ENCODE data around the gene LDB2. TPM values are rescaled to one million over a fixed set of nuclear protein-coding genes. Genes with fewer than 3 reads are reported as not detected.
A peak's percentile ranks its signal among the peaks of the same experiment; 100 is the strongest.
"Not testable (repeated sequence)": the region's sequence is repeated elsewhere in the genome, so short reads cannot be mapped to it uniquely, and the experiment has no call there.

Gene LDB2
- total RNA-seq: 60.4 TPM

- peak; percentile 84 for DNase-seq
Measured at GRCh38 chr4:16897991-16898827, at the start of gene LDB2. Gene LDB2 (minus strand): TSS chr4:16898645.

- no peak for DNase-seq
Measured at GRCh38 chr4:16942491-16942890, 44.0 kb upstream of the LDB2 start.

- DNase-seq: no peak
Measured at GRCh38 chr4:16939178-16939577, 40.7 kb upstream of the LDB2 start.

- no peak for DNase-seq
Measured at GRCh38 chr4:16938512-16939040, 40.1 kb upstream of the LDB2 start.

GRCh38 chr4:16931339-16932305, 33.2 kb upstream of the LDB2 start:
- DNase-seq: peak; percentile 56

- DNase-seq: no peak
Measured at GRCh38 chr4:16926214-16926613, 27.8 kb upstream of the LDB2 start.

GRCh38 chr4:16918716-16919115, 20.3 kb upstream of the LDB2 start:
- not testable (repeated sequence) for DNase-seq

GRCh38 chr4:16916719-16917337, 18.4 kb upstream of the LDB2 start:
- DNase-seq: no peak

- no peak for DNase-seq
Measured at GRCh38 chr4:16916031-16916430, 17.6 kb upstream of the LDB2 start.

GRCh38 chr4:16914208-16914607, 15.8 kb upstream of the LDB2 start:
- DNase-seq: no peak

GRCh38 chr4:16912896-16913295, 14.5 kb upstream of the LDB2 start:
- no peak for DNase-seq

- DNase-seq: no peak
Measured at GRCh38 chr4:16909281-16909680, 10.8 kb upstream of the LDB2 start.

- no peak for DNase-seq
Measured at GRCh38 chr4:16908377-16909021, 10.1 kb upstream of the LDB2 start.

GRCh38 chr4:16900325-16900724, 1.9 kb upstream of the LDB2 start:
- DNase-seq: no peak

GRCh38 chr4:16896881-16897750, 1.3 kb downstream of the LDB2 start:
- DNase-seq: peak; percentile 89

GRCh38 chr4:16894406-16894805, 4.0 kb downstream of the LDB2 start:
- no peak for DNase-seq

- no peak for DNase-seq
Measured at GRCh38 chr4:16893141-16893651, 5.2 kb downstream of the LDB2 start.

GRCh38 chr4:16890651-16891050, 7.8 kb downstream of the LDB2 start:
- DNase-seq: no peak

- DNase-seq: no peak
Measured at GRCh38 chr4:16889945-16890344, 8.5 kb downstream of the LDB2 start.

- no peak for DNase-seq
Measured at GRCh38 chr4:16887887-16888286, 10.6 kb downstream of the LDB2 start.

All from skin of body (tissue), 2 donors.